Fibroblast of lung (primary cell): ENCODE results near the gene REPIN1. TPM values are rescaled to one million over a fixed set of nuclear protein-coding genes. Genes with fewer than 3 reads are reported as not detected.

Experiments
- DNase-seq, 2 donors: peaks; one replicate each; pipeline versions ENCODE4 v3.0.0 to v3.0.0-alpha.2; 2010; ENCODE audit warnings: low read depth in 2 of 2
- H2AFZ ChIP-seq: 2 replicates; pipeline ENCODE4 v1.5.1; 2012; ENCODE audit warnings: low read length, control low read depth, inconsistent platforms
- H3K27ac ChIP-seq: 2 replicates; pipeline ENCODE4 v1.5.1; 2011; ENCODE audit warnings: low read length, control low read depth; ENCODE audit not compliant: insufficient read depth
- H3K27me3 ChIP-seq: 2 replicates; pipeline ENCODE4 v1.5.1; 2011; ENCODE audit warnings: mild to moderate bottlenecking, low read length; ENCODE audit not compliant: control insufficient read depth, insufficient read depth
- H3K36me3 ChIP-seq: 2 replicates; pipeline ENCODE4 v1.5.1; 2011; ENCODE audit warnings: low read length; ENCODE audit not compliant: control insufficient read depth, insufficient read depth
- H3K4me1 ChIP-seq: 2 replicates; pipeline ENCODE4 v1.5.1; 2011; ENCODE audit warnings: low read length; ENCODE audit not compliant: control insufficient read depth, insufficient read depth; ENCODE audit errors: extremely low read depth
- H3K4me2 ChIP-seq: 2 replicates; pipeline ENCODE4 v1.5.1; 2011; ENCODE audit warnings: low read length, control low read depth; ENCODE audit not compliant: insufficient read depth; ENCODE audit errors: extremely low read depth
- H3K4me3 ChIP-seq, 4 experiments: fragments of 200-600 bp in 1 of 4; sonication (generic) in 1 of 4; replicated peaks in 1 of 4; 2 replicates each; pipeline ENCODE4 v1.5.1; 2011 to 2016; ENCODE audit warnings: low read length in 4 of 4, low read depth in 3 of 4, mild to moderate bottlenecking in 3 of 4, control low read depth in 2 of 4, inconsistent platforms in 1 of 4, mixed read lengths in 1 of 4; ENCODE audit not compliant: insufficient read depth in 1 of 4; ENCODE audit errors: control extremely low read depth in 1 of 4
- H3K79me2 ChIP-seq: 2 replicates; pipeline ENCODE4 v1.5.1; 2012; ENCODE audit warnings: mild to moderate bottlenecking, low read length, inconsistent platforms; ENCODE audit not compliant: control insufficient read depth, insufficient read depth
- H3K9ac ChIP-seq: 2 replicates; pipeline ENCODE4 v1.5.1; 2011; ENCODE audit warnings: mild to moderate bottlenecking, low read length, control low read depth; ENCODE audit not compliant: insufficient read depth
- H3K9me3 ChIP-seq: 2 replicates; pipeline ENCODE4 v1.5.1; 2012; ENCODE audit warnings: low read depth, low read length; ENCODE audit not compliant: control insufficient read depth, insufficient read depth
- H4K20me1 ChIP-seq: 2 replicates; pipeline ENCODE4 v1.5.1; 2011; ENCODE audit warnings: low read length; ENCODE audit not compliant: control insufficient read depth, insufficient read depth; ENCODE audit errors: extremely low read depth
- CTCF ChIP-seq, 2 donors: IDR thresholded peaks in 1 of 2; conservative IDR thresholded peaks in 1 of 2; 1 replicate in 1 of 2; 2 replicates in 1 of 2; pipeline ENCODE4 v1.5.1; 2011 to 2012; ENCODE audit warnings: low read length in 2 of 2, control low read depth in 1 of 2, inconsistent platforms in 1 of 2, low read depth in 1 of 2, mild to moderate bottlenecking in 1 of 2
- EZH2 ChIP-seq: IDR thresholded peaks from 2 replicates; pipeline ENCODE4 v1.5.1; 2012; ENCODE audit warnings: low read length, control low read depth, mild to moderate bottlenecking; ENCODE audit errors: missing control alignments
- polyA plus RNA-seq, 2 donors: library from polyadenylated mRNA; depleted of rRNA in 1 of 2; stranded (reverse) in 1 of 2; unstranded in 1 of 2; fragments of >200 nt; gene quantifications; 2 replicates each; pipeline ENCODE4 v1.2.1, GENCODE V29; 2011 to 2012; ENCODE audit warnings: missing spikeins in 1 of 2
- total RNA-seq: library from RNA; depleted of rRNA; stranded (reverse); fragments of >200 nt; gene quantifications from 2 replicates; pipeline ENCODE4 v1.2.1, GENCODE V29; 2014

Gene REPIN1
- total and polyA plus RNA-seq, 2 donors (not counting 1 experiment from before 2014, with no cell fraction given), result 20.8 to 41.3 TPM

- TF ChIP-seq EZH2 (no peak), CTCF (conservative IDR thresholded peaks at IDR 0.05 in 1 of 2, IDR thresholded peaks at IDR 0.05 in 1 of 2; ENCODE audit: low read depth in 1 of 2, low read length in 2 of 2) (no peak)
- no peaks in the 10 kb centered on the region for H4K20me1 ChIP-seq
- H3K36me3 ChIP-seq, result no peaks in the 10 kb centered on the region
- H3K9me3 ChIP-seq, result no peaks in the 10 kb centered on the region
- DNase-seq, result no peak
- H3K9ac ChIP-seq, result no peak overlapping the region
- no peak overlapping the region for H3K27ac ChIP-seq
- H3K4me1 ChIP-seq, result no peaks in the 10 kb centered on the region
- no peaks in the 10 kb centered on the region for H3K27me3 ChIP-seq
- no peak overlapping the region for H3K4me2 ChIP-seq
- no peak overlapping the region for H2AFZ ChIP-seq
- no peak overlapping the region for H3K4me3 ChIP-seq
- no peaks in the 10 kb centered on the region for H3K79me2 ChIP-seq
Observed at GRCh38 chr7:150420242-150420641, 51.6 kb downstream of the REPIN1 start.

- DNase-seq, result peak; percentile 57 to 70
- H3K79me2 ChIP-seq, result no peaks in the 10 kb centered on the region
- H3K4me3 ChIP-seq, result no peak overlapping the region
- no peaks in the 10 kb centered on the region for H3K27me3 ChIP-seq
- no peaks in the 10 kb centered on the region for H3K36me3 ChIP-seq
- H3K4me2 ChIP-seq, result no peak overlapping the region
- no peak overlapping the region for H3K27ac ChIP-seq
- no peaks in the 10 kb centered on the region for H4K20me1 ChIP-seq
- H3K9ac ChIP-seq, result no peak overlapping the region
- TF ChIP-seq EZH2, result no peak
- TF ChIP-seq CTCF (conservative IDR thresholded peaks at IDR 0.05 in 1 of 2, IDR thresholded peaks at IDR 0.05 in 1 of 2; ENCODE audit: low read depth in 1 of 2, low read length in 2 of 2), result peak; percentile 76 to 80
- H2AFZ ChIP-seq, result no peak overlapping the region
- H3K9me3 ChIP-seq, result no peaks in the 10 kb centered on the region
- no peaks in the 10 kb centered on the region for H3K4me1 ChIP-seq
Observed at GRCh38 chr7:150420987-150421674, 52.5 kb downstream of the REPIN1 start.

- Histone ChIP-seq H3K36me3 (no peaks in the 10 kb centered on the region), H3K27me3 (no peaks in the 10 kb centered on the region), H3K4me1 (no peaks in the 10 kb centered on the region), H2AFZ (no peak overlapping the region), H3K9me3 (no peaks in the 10 kb centered on the region), H4K20me1 (no peaks in the 10 kb centered on the region), H3K27ac (no peak overlapping the region), H3K4me2 (no peak overlapping the region), H3K4me3 (no peak overlapping the region), H3K9ac (no peak overlapping the region), H3K79me2 (no peaks in the 10 kb centered on the region)
- DNase-seq, result no peak
- TF ChIP-seq EZH2 (no peak), CTCF (conservative IDR thresholded peaks at IDR 0.05 in 1 of 2, IDR thresholded peaks at IDR 0.05 in 1 of 2; ENCODE audit: low read depth in 1 of 2, low read length in 2 of 2) (no peak)
Observed at GRCh38 chr7:150421831-150422230, 53.2 kb downstream of the REPIN1 start.

Other genes with a start within 250 kb of the REPIN1 start
- gene LRRC61, start 45.5 kb upstream of the REPIN1 start, total RNA-seq, result 0.33 and 1.0 TPM in 2 replicates
- gene LRRC61, start 45.5 kb upstream of the REPIN1 start, polyA plus RNA-seq, result 0.03 and 0.10 TPM in 2 replicates
- 0.50 and 2.6 TPM in 2 replicates for gene ACTR3C, start 45.3 kb upstream of the REPIN1 start, total RNA-seq
- gene ACTR3C, start 45.3 kb upstream of the REPIN1 start, polyA plus RNA-seq, result 0.05 and 0.09 TPM in 2 replicates
- 65.6 and 174 TPM in 2 replicates for gene RARRES2, start 27.2 kb upstream of the REPIN1 start, total RNA-seq
- gene RARRES2, start 27.2 kb upstream of the REPIN1 start, polyA plus RNA-seq, result 9.8 and 67.0 TPM in 2 replicates
- 7.7 and 9.6 TPM in 2 replicates for gene ZNF775, start 10.5 kb downstream of the REPIN1 start, total RNA-seq
- gene ZNF775, start 10.5 kb downstream of the REPIN1 start, polyA plus RNA-seq, result 1.2 TPM in 2 replicates
- under 0.01 TPM in 2 replicates for gene GIMAP8, start 81.8 kb downstream of the REPIN1 start, total RNA-seq
- gene GIMAP8, start 81.8 kb downstream of the REPIN1 start, polyA plus RNA-seq, result not detected in 2 replicates
- not detected in 2 replicates for gene GIMAP7, start 146.1 kb downstream of the REPIN1 start, total RNA-seq
- gene GIMAP7, start 146.1 kb downstream of the REPIN1 start, polyA plus RNA-seq, result not detected in 2 replicates
- gene GIMAP4, start 198.6 kb downstream of the REPIN1 start, total RNA-seq, result not detected in 2 replicates
- gene GIMAP4, start 198.6 kb downstream of the REPIN1 start, polyA plus RNA-seq, result not detected in 2 replicates